Thoracic aorta (tissue), 2 donors: ENCODE results near the gene PEX14. TPM values are rescaled to one million over a fixed set of nuclear protein-coding genes. Genes with fewer than 3 reads are reported as not detected.

Source experiments
- ATAC-seq: fragments of 150-250 bp; one replicate; pipeline ENCODE4 v1.8.0; 2017; ENCODE audit warnings: low read depth; ENCODE audit not compliant: insufficient number of reproducible peaks, low FRiP score
- DNase-seq: peaks from one replicate; pipeline ENCODE4 v3.0.0-alpha.2; 2020; ENCODE audit warnings: low spot score
- H3K27ac ChIP-seq, 2 donors: fragments of 200-600 bp; sonication (generic); 1 replicate in 1 of 2; 2 replicates in 1 of 2; pipeline ENCODE4 v1.5.1; 2016; ENCODE audit warnings: mild to moderate bottlenecking in 2 of 2, moderate library complexity in 2 of 2
- H3K27me3 ChIP-seq: fragments of 200-600 bp; sonication (generic); replicated peaks from 2 replicates; pipeline ENCODE4 v1.6.0; 2016; ENCODE audit warnings: mild to moderate bottlenecking; ENCODE audit not compliant: insufficient read depth
- H3K36me3 ChIP-seq: fragments of 200-600 bp; sonication (generic); one replicate; pipeline ENCODE4 v1.5.1; 2016
- H3K4me1 ChIP-seq, 2 donors: fragments of 200-600 bp; sonication (generic); 1 replicate in 1 of 2; 2 replicates in 1 of 2; pipeline versions ENCODE4 v1.5.1 to v1.6.0; 2016; ENCODE audit warnings: low read depth in 2 of 2, mild to moderate bottlenecking in 1 of 2; ENCODE audit not compliant: control insufficient read depth in 1 of 2
- H3K4me3 ChIP-seq: fragments of 200-600 bp; sonication (generic); 2 replicates; pipeline ENCODE4 v1.5.1; 2016; ENCODE audit warnings: mild to moderate bottlenecking
- H3K9me3 ChIP-seq: fragments of 200-600 bp; sonication (generic); 2 replicates; pipeline ENCODE4 v1.5.1; 2016
- CTCF ChIP-seq: fragments of 200-600 bp; sonication (generic); IDR thresholded peaks from one replicate; pipeline ENCODE4 v1.5.1; 2019; ENCODE audit warnings: antibody characterized with exemption
- total RNA-seq, 2 donors: library from RNA; depleted of rRNA; stranded (reverse); fragments of >200 nt; gene quantifications; one replicate each; pipeline versions ENCODE4 v1.1.0 to v1.2.3, GENCODE V29; 2016

The PEX14 gene
- total RNA-seq, 2 donors from 2014 or later: 11.5 to 22.6 TPM

- H3K4me1 ChIP-seq: peaks cover 3 to 19% of the 10 kb centered on the region in 2 donors
Measured at GRCh38 chr1:10626791-10627410, 152.2 kb downstream of the PEX14 start.

GRCh38 chr1:10628685-10629084 lies 153.9 kb downstream of the PEX14 start:
- Histone ChIP-seq H3K27me3 (no peaks in the 10 kb centered on the region), H3K9me3 (no peaks in the 10 kb centered on the region), H3K36me3 (peaks cover 3% of the 10 kb centered on the region), H3K4me3 (no peak overlapping the region), H3K27ac (peak overlapping the region; percentile 74 to 75), H3K4me1 (peaks cover 16 to 37% of the 10 kb centered on the region in 2 donors)
- TF ChIP-seq CTCF: no peak
- DNase-seq (no peak), ATAC-seq (no peak)

More at GRCh38 chr1:10626791-10627410, 152.2 kb downstream of the PEX14 start:
- Histone ChIP-seq H3K9me3 (no peaks in the 10 kb centered on the region), H3K36me3 (peaks cover 6% of the 10 kb centered on the region), H3K4me3 (no peak overlapping the region), H3K27me3 (no peaks in the 10 kb centered on the region), H3K27ac (no peak overlapping the region)
- DNase-seq (no peak), ATAC-seq (no peak)
- TF ChIP-seq CTCF: no peak

- ATAC-seq (no peak), DNase-seq (no peak)
- no peaks in the 10 kb centered on the region for H3K27me3 ChIP-seq
- H3K4me3 ChIP-seq: no peak overlapping the region
- no peaks in the 10 kb centered on the region for H3K9me3 ChIP-seq
- TF ChIP-seq CTCF: no peak
- H3K27ac ChIP-seq: peak overlapping the region; percentile 74 to 75
- peaks cover 2% of the 10 kb centered on the region for H3K36me3 ChIP-seq
- H3K4me1 ChIP-seq: peaks cover 20 to 42% of the 10 kb centered on the region in 2 donors
Measured at GRCh38 chr1:10629091-10629815, 154.5 kb downstream of the PEX14 start.

- DNase-seq (no peak), ATAC-seq (no peak)
- H3K27me3 ChIP-seq: no peaks in the 10 kb centered on the region
- peaks cover 26 to 50% of the 10 kb centered on the region in 2 donors for H3K4me1 ChIP-seq
- H3K9me3 ChIP-seq: no peaks in the 10 kb centered on the region
- no peak for TF ChIP-seq CTCF
- no peaks in the 10 kb centered on the region for H3K36me3 ChIP-seq
- H3K4me3 ChIP-seq: no peak overlapping the region
- H3K27ac ChIP-seq: peak overlapping the region in 1 of 2 donors; percentile 74
Measured at GRCh38 chr1:10629816-10630571, 155.2 kb downstream of the PEX14 start.

- Histone ChIP-seq H3K4me3 (no peak overlapping the region), H3K36me3 (no peaks in the 10 kb centered on the region), H3K27me3 (no peaks in the 10 kb centered on the region), H3K4me1 (peaks cover 32 to 57% of the 10 kb centered on the region in 2 donors), H3K9me3 (no peaks in the 10 kb centered on the region), H3K27ac (peak overlapping the region in 1 of 2 donors; percentile 96)
- DNase-seq: no peak
- no peak for TF ChIP-seq CTCF
- ATAC-seq: no peak
Measured at GRCh38 chr1:10630661-10631120, 155.9 kb downstream of the PEX14 start.
